B cell (primary cell): ENCODE results near the gene ODF2. TPM values are rescaled to one million over a fixed set of nuclear protein-coding genes. Genes with fewer than 3 reads are reported as not detected.
A peak's percentile ranks its signal among the peaks of the same experiment; 100 is the strongest.

Experiments used
- ATAC-seq: fragments of 200-7000 bp; cut with Tn5 transposase; one replicate; pipeline ENCODE4 v1.10.0; 2021; ENCODE audit warnings: low read depth, mild to moderate bottlenecking, moderate number of reproducible peaks, moderate library complexity
- CTCF ChIA-PET: fragments of 350-600 bp; sonication (Branson Sonifier 250); formaldehyde crosslinking; loops from one replicate; lab custom pipeline; 2021; ENCODE audit warnings: antibody characterized with exemption, inconsistent platforms; lab: Charles Lee
- POLR2A ChIA-PET: fragments of 350-600 bp; sonication (Branson Sonifier 250); formaldehyde crosslinking; loops from one replicate; lab custom pipeline; 2021; ENCODE audit warnings: antibody characterized with exemption; lab: Charles Lee
- DNase-seq: peaks from one replicate; pipeline ENCODE4 v3.0.0; 2013
- H2AFZ ChIP-seq: 2 replicates; pipeline ENCODE4 v1.6.1; 2012; ENCODE audit warnings: mild to moderate bottlenecking, low read depth, low read length; ENCODE audit not compliant: insufficient read depth, poor library complexity, severe bottlenecking
- H3K27ac ChIP-seq, 2 donors: 1 replicate in 1 of 2; 2 replicates in 1 of 2; pipeline ENCODE4 v1.5.1; 2012 to 2013; ENCODE audit warnings: low read length in 2 of 2, mild to moderate bottlenecking in 2 of 2, moderate library complexity in 1 of 2
- H3K27me3 ChIP-seq, 4 experiments: fragments of 200-600 bp in 1 of 4; sonication (generic) in 1 of 4; replicated peaks in 1 of 4; 1 replicate in 2 of 4; 2 replicates in 2 of 4; pipeline versions ENCODE4 v1.6.1 to v1.7.0; 2013 to 2016; ENCODE audit warnings: low read length in 3 of 4, mild to moderate bottlenecking in 2 of 4, mixed read lengths in 1 of 4, moderate library complexity in 1 of 4; ENCODE audit not compliant: insufficient read depth in 4 of 4, control insufficient read depth in 3 of 4; ENCODE audit errors: control extremely low read depth in 1 of 4
- H3K36me3 ChIP-seq, 2 experiments: replicated peaks in 1 of 2; 1 replicate in 1 of 2; 2 replicates in 1 of 2; pipeline versions ENCODE4 v1.6.1 to v1.7.1; 2013; ENCODE audit warnings: low read length in 1 of 2; ENCODE audit not compliant: insufficient read depth in 2 of 2, control insufficient read depth in 1 of 2; ENCODE audit errors: control extremely low read depth in 1 of 2, extremely low read depth in 1 of 2
- H3K4me1 ChIP-seq, 2 donors: fragments of 200-600 bp in 1 of 2; sonication (generic) in 1 of 2; 1 replicate in 1 of 2; 2 replicates in 1 of 2; pipeline versions ENCODE4 v1.5.1 to v1.6.1; 2013 to 2017; ENCODE audit warnings: low read length in 2 of 2; ENCODE audit not compliant: control insufficient read depth in 2 of 2, insufficient read depth in 2 of 2
- H3K4me2 ChIP-seq: replicated peaks from 2 replicates; pipeline ENCODE3; 2012; ENCODE audit warnings: mild to moderate bottlenecking, low read depth, low read length; ENCODE audit not compliant: poor library complexity, severe bottlenecking
- H3K4me3 ChIP-seq, 5 experiments: fragments of 200-600 bp in 1 of 5; sonication (generic) in 1 of 5; 1 replicate in 3 of 5; 2 replicates in 2 of 5; pipeline versions ENCODE4 v1.5.1 to v1.7.0; 2011 to 2016; ENCODE audit warnings: low read length in 4 of 5, mild to moderate bottlenecking in 4 of 5, low read depth in 2 of 5, control low read depth in 1 of 5, moderate library complexity in 1 of 5; ENCODE audit not compliant: insufficient read depth in 1 of 5; ENCODE audit errors: control extremely low read depth in 1 of 5, extremely low read depth in 1 of 5
- H3K79me2 ChIP-seq: fragments of 200-600 bp; sonication (generic); one replicate; pipeline ENCODE4 v1.6.0; 2016; ENCODE audit warnings: low read length; ENCODE audit not compliant: control insufficient read depth, insufficient read depth
- H3K9ac ChIP-seq: fragments of 200-600 bp; sonication (generic); 2 replicates; pipeline ENCODE4 v1.6.1; 2017; ENCODE audit warnings: mild to moderate bottlenecking, low read length, moderate library complexity
- H3K9me3 ChIP-seq, 3 donors: one replicate each; pipeline versions ENCODE4 v1.6.1 to v1.7.1; 2013; ENCODE audit warnings: low read length in 2 of 3; ENCODE audit not compliant: control insufficient read depth in 2 of 3, insufficient read depth in 1 of 3; ENCODE audit errors: control extremely low read depth in 1 of 3
- H4K20me1 ChIP-seq: 2 replicates; pipeline ENCODE4 v1.6.0; 2012; ENCODE audit warnings: mild to moderate bottlenecking, low read length; ENCODE audit not compliant: insufficient read depth, control insufficient read depth, poor library complexity, severe bottlenecking
- H3K27ac Mint-ChIP-seq: one replicate; pipeline ENCODE4 v1.8.0; 2021; ENCODE audit warnings: mixed read lengths
- H3K27me3 Mint-ChIP-seq: one replicate; pipeline ENCODE4 v1.8.0; 2021; ENCODE audit warnings: mixed read lengths
- H3K4me1 Mint-ChIP-seq: one replicate; pipeline ENCODE4 v1.8.0; 2021; ENCODE audit warnings: mixed read lengths
- H3K4me3 Mint-ChIP-seq: one replicate; pipeline ENCODE4 v1.8.0; 2021; ENCODE audit warnings: mixed read lengths
- H3K9me3 Mint-ChIP-seq: one replicate; pipeline ENCODE4 v1.8.0; 2022; ENCODE audit warnings: mixed read lengths; ENCODE audit not compliant: insufficient read depth
- CTCF ChIP-seq: fragments of 200-600 bp; IDR thresholded peaks from one replicate; pipeline ENCODE4 v1.8.0; 2022; ENCODE audit warnings: antibody characterized with exemption, mild to moderate bottlenecking
- EZH2 ChIP-seq: IDR thresholded peaks from 2 replicates; pipeline ENCODE4 v1.6.1; 2012; ENCODE audit warnings: borderline replicate concordance, low read depth, mild to moderate bottlenecking, moderate library complexity, low read length; ENCODE audit not compliant: insufficient read depth, poor library complexity, severe bottlenecking
- WGBS: methylation state at CpG from one replicate; pipeline ENCODE4 v1.1.5; 2013; ENCODE audit warnings: missing lambda C conversion rate; ENCODE audit not compliant: insufficient coverage; 5-methylcytosine and 5-hydroxymethylcytosine counted together
- intact Hi-C: fragments of 100-400 bp; cut with micrococcal nuclease; formaldehyde crosslinking; loops from one replicate; pipeline ENCODE4 v1.10.0; 2022
- polyA plus RNA-seq: library from polyadenylated mRNA; depleted of rRNA; stranded (reverse); fragments of >200 nt; gene quantifications from 2 replicates; pipeline ENCODE4 v1.2.3, GENCODE V29; 2012
- total RNA-seq, 2 donors: library from RNA; stranded (reverse); fragments of 120-200 nt in 1 of 2; gene quantifications; 1 replicate in 1 of 2; 2 replicates in 1 of 2; pipeline versions ENCODE4 v1.2.3 to v1.2.4, GENCODE V29; 2013 to 2022

ODF2 gene
- total and polyA plus RNA-seq, 2 donors (not counting 1 experiment from before 2014, with no cell fraction given) = 30.1 to 42.9 TPM

- Histone ChIP-seq H3K27me3 (peaks cover 0 to 34% (median 10%) of the 10 kb centered on the region in 4 experiments), H3K9me3 (peaks cover 0 to 8% (median 0%) of the 10 kb centered on the region in 3 donors), H3K36me3 (no peaks in the 10 kb centered on the region), H3K79me2 (no peaks in the 10 kb centered on the region), H3K4me1 (peaks cover 20 to 21% of the 10 kb centered on the region in 2 donors), H3K4me3 (peak overlapping the region in 2 of 5 experiments; percentile 73 to 94), H4K20me1 (no peaks in the 10 kb centered on the region), H3K4me2 (peak overlapping the region; percentile 94), H2AFZ (peak overlapping the region; percentile 99), H3K9ac (peak overlapping the region; percentile 90), H3K27ac (no peak overlapping the region)
- ChIA-PET CTCF (interaction anchor here (0.6 to 2.0 kb wide), 19 partner anchors 10 to 888 kb away, joined by 3 to 14 read pairs (median 5); partner anchors contain the start of genes GLE1, ODF2 and URM1), POLR2A (interaction anchor here (0.7 kb wide), 1 partner anchor 399 kb away, joined by 5 read pairs; the partner anchor contains the start of gene ENDOG)
- peak; percentile 36 for DNase-seq
- Mint-ChIP-seq H3K4me1 (peaks cover 7% of the 10 kb centered on the region), H3K4me3 (peak overlapping the region; percentile 82), H3K9me3 (no peaks in the 10 kb centered on the region), H3K27me3 (peaks cover 30% of the 10 kb centered on the region), H3K27ac (no peak overlapping the region)
- TF ChIP-seq EZH2 = no peak
- TF ChIP-seq CTCF = no peak
- ATAC-seq = no peak
- 14% methylated on average over 15 of the region's 28 CpGs for WGBS
- intact Hi-C loops = loop anchor here (10.0 kb wide), 1 partner anchor 124 kb away; no protein-coding TSS in a partner anchor
Observed at GRCh38 chr9:128419061-128419925, 36.5 kb upstream of the ODF2 start.
